HL-60/S4 (cell line): ENCODE results near the gene PAK6.

Source experiments
- in situ Hi-C: fragments of 300-500 bp; cut with MboI; formaldehyde crosslinking; loops from 2 replicates; pipeline ENCODE4 v1.14.3; 2022; ENCODE audit warnings: low sequenced_read_pairs

The PAK6 gene

GRCh38 chr15:40253167-40253790 is 14.4 kb downstream of the PAK6 start:
- in situ Hi-C loops, result loop anchor here (25.0 kb wide), 1 partner anchor 466 kb away; the partner anchor contains the start of gene FSIP1

- in situ Hi-C loops, result loop anchor here (25.0 kb wide), 1 partner anchor 467 kb away; the partner anchor contains the start of gene FSIP1
These were observed 15.6 kb downstream of the PAK6 start for GRCh38 chr15:40254452-40254851.

GRCh38 chr15:40255033-40255432 is 16.2 kb downstream of the PAK6 start:
- in situ Hi-C loops, result loop anchor here (25.0 kb wide), 1 partner anchor 468 kb away; the partner anchor contains the start of gene FSIP1

GRCh38 chr15:40256638-40257235 is 17.9 kb downstream of the PAK6 start:
- in situ Hi-C loops, result loop anchor here (25.0 kb wide), 1 partner anchor 469 kb away; the partner anchor contains the start of gene FSIP1

- in situ Hi-C loops, result loop anchor here (25.0 kb wide), 1 partner anchor 471 kb away; the partner anchor contains the start of gene FSIP1
These were observed 19.0 kb downstream of the PAK6 start for GRCh38 chr15:40257656-40258450.

GRCh38 chr15:40258544-40258943 is 19.7 kb downstream of the PAK6 start:
- in situ Hi-C loops, result loop anchor here (25.0 kb wide), 1 partner anchor 471 kb away; the partner anchor contains the start of gene FSIP1

- in situ Hi-C loops, result loop anchor here (25.0 kb wide), 1 partner anchor 472 kb away; the partner anchor contains the start of gene FSIP1
These were observed 20.2 kb downstream of the PAK6 start for GRCh38 chr15:40259021-40259420.

- in situ Hi-C loops, result loop anchor here (25.0 kb wide), 1 partner anchor 476 kb away; the partner anchor contains the start of gene FSIP1
These were observed 24.3 kb downstream of the PAK6 start for GRCh38 chr15:40263024-40263754.

GRCh38 chr15:40264321-40265153 is 25.7 kb downstream of the PAK6 start:
- in situ Hi-C loops, result loop anchor here (25.0 kb wide), 1 partner anchor 477 kb away; the partner anchor contains the start of gene FSIP1

- in situ Hi-C loops, result loop anchor here (25.0 kb wide), 1 partner anchor 478 kb away; the partner anchor contains the start of gene FSIP1
These were observed 26.5 kb downstream of the PAK6 start for GRCh38 chr15:40265355-40265754.

- in situ Hi-C loops, result loop anchor here (25.0 kb wide), 1 partner anchor 479 kb away; the partner anchor contains the start of gene FSIP1
These were observed 27.0 kb downstream of the PAK6 start for GRCh38 chr15:40265875-40266274.

GRCh38 chr15:40266828-40267304 is 28.0 kb downstream of the PAK6 start:
- in situ Hi-C loops, result loop anchor here (25.0 kb wide), 1 partner anchor 480 kb away; the partner anchor contains the start of gene FSIP1

- in situ Hi-C loops, result loop anchor here (25.0 kb wide), 1 partner anchor 480 kb away; the partner anchor contains the start of gene FSIP1
These were observed 28.8 kb downstream of the PAK6 start for GRCh38 chr15:40267670-40268069.

- in situ Hi-C loops, result loop anchor here (10.0 to 25.0 kb wide), 2 partner anchors 225 to 482 kb away; partner anchors contain the start of gene FSIP1
These were observed 30.7 kb downstream of the PAK6 start for GRCh38 chr15:40269604-40270003.

- in situ Hi-C loops, result loop anchor here (10.0 to 25.0 kb wide), 2 partner anchors 226 to 483 kb away; partner anchors contain the start of gene FSIP1
These were observed 31.6 kb downstream of the PAK6 start for GRCh38 chr15:40270246-40270995.

- in situ Hi-C loops, result loop anchor here (10.0 to 25.0 kb wide), 2 partner anchors 227 to 485 kb away; partner anchors contain the start of gene FSIP1
These were observed 33.0 kb downstream of the PAK6 start for GRCh38 chr15:40271685-40272484.

- in situ Hi-C loops, result loop anchor here (10.0 to 25.0 kb wide), 2 partner anchors 228 to 485 kb away; partner anchors contain the start of gene FSIP1
These were observed 33.7 kb downstream of the PAK6 start for GRCh38 chr15:40272485-40273056.
